GM12878 (cell line): ENCODE results near the gene SLAMF1. TPM values are rescaled to one million over a fixed set of nuclear protein-coding genes. Genes with fewer than 3 reads are reported as not detected.

Source experiments
- ATAC-seq: fragments of 200-7000 bp; cut with Tn5 transposase; 3 replicates; pipeline ENCODE4 v1.9.1; 2020; ENCODE audit warnings: mild to moderate bottlenecking, moderate library complexity
- Bru-seq: library from RNA; stranded (reverse); fragments of 400-500 nt; gene quantifications from one replicate; lab custom pipeline; 2021; lab: Mats Ljungman, UMichigan
- BruChase-seq, 2 experiments: library from RNA; stranded (reverse); fragments of 400-500 nt; gene quantifications; one replicate each; lab custom pipeline; 2021; lab: Mats Ljungman, UMichigan
- BruUV-seq: library from RNA; stranded (reverse); fragments of 400-500 nt; replicated peaks from 2 replicates; lab custom pipeline; 2021; lab: Mats Ljungman, UMichigan
- CTCF ChIA-PET: fragments of 300-600 bp; sonication (Branson Sonifier 250); formaldehyde crosslinking; extraction: SDS; loops from one replicate; lab custom pipeline; 2021; ENCODE audit warnings: inconsistent platforms; lab: Yijun Ruan, JAX
- POLR2A ChIA-PET: fragments of 350-600 bp; formaldehyde crosslinking; extraction: SDS; loops from one replicate; lab custom pipeline; 2021; ENCODE audit warnings: inconsistent platforms; lab: Charles Lee
- RAD21 ChIA-PET: fragments of 300-600 bp; sonication (Branson Sonifier 250); formaldehyde crosslinking; loops from one replicate; lab custom pipeline; 2023; ENCODE audit warnings: antibody characterized with exemption; ENCODE audit not compliant: unreplicated experiment; lab: Charles Lee
- SMC1A ChIA-PET: fragments of 300-600 bp; sonication (Branson Sonifier 250); formaldehyde crosslinking; loops from one replicate; lab custom pipeline; 2023; ENCODE audit not compliant: unreplicated experiment, uncharacterized antibody; lab: Charles Lee
- DNase-seq: peaks from one replicate; pipeline ENCODE4 v3.0.0-alpha.2; 2011; ENCODE audit warnings: low read depth, low spot score
- FAIRE-seq: peaks from 3 replicates; lab custom pipeline; 2011; peaks lifted over from hg19 to GRCh38; lab: Jason Lieb, UNC
- H2AFZ ChIP-seq: 2 replicates; pipeline ENCODE4 v1.6.0; 2011; ENCODE audit warnings: low read depth, low read length, control low read depth; ENCODE audit not compliant: control insufficient read depth
- H3K27ac ChIP-seq: 2 replicates; pipeline ENCODE4 v1.5.1; 2011; ENCODE audit warnings: control low read depth; ENCODE audit not compliant: control insufficient read depth, insufficient read depth
- H3K27me3 ChIP-seq, 2 experiments: replicated peaks in 1 of 2; 2 replicates each; pipeline versions ENCODE4 v1.6.0 to v1.6.1; 2011; ENCODE audit warnings: low read length in 1 of 2; ENCODE audit not compliant: control insufficient read depth in 2 of 2, insufficient read depth in 2 of 2
- H3K36me3 ChIP-seq, 2 experiments: 2 replicates each; pipeline ENCODE4 v1.5.1; 2011; ENCODE audit warnings: low read length in 1 of 2; ENCODE audit not compliant: control insufficient read depth in 2 of 2, insufficient read depth in 2 of 2
- H3K4me1 ChIP-seq: 2 replicates; pipeline ENCODE4 v1.6.1; 2011; ENCODE audit warnings: mild to moderate bottlenecking, low read length, moderate library complexity, mixed read lengths; ENCODE audit not compliant: control insufficient read depth, insufficient read depth
- H3K4me2 ChIP-seq: 2 replicates; pipeline ENCODE4 v1.6.0; 2011; ENCODE audit warnings: control low read depth; ENCODE audit not compliant: control insufficient read depth, insufficient read depth
- H3K4me3 ChIP-seq: fragments of 200-600 bp; sonication (generic); 2 replicates; pipeline ENCODE4 v1.5.1; 2016
- H3K79me2 ChIP-seq: 2 replicates; pipeline ENCODE4 v1.6.0; 2011; ENCODE audit warnings: low read length; ENCODE audit not compliant: control insufficient read depth, insufficient read depth
- H3K9ac ChIP-seq: 2 replicates; pipeline ENCODE4 v1.8.0; 2011; ENCODE audit warnings: low read length, control low read depth, mixed read lengths; ENCODE audit not compliant: control insufficient read depth, insufficient read depth
- H3K9me3 ChIP-seq: replicated peaks from 3 replicates; pipeline ENCODE4 v1.5.1; 2011; ENCODE audit warnings: mild to moderate bottlenecking, low read length; ENCODE audit not compliant: control insufficient read depth, insufficient read depth
- H4K20me1 ChIP-seq: 2 replicates; pipeline ENCODE4 v1.6.0; 2011; ENCODE audit not compliant: control insufficient read depth, insufficient read depth
- FOS ChIP-seq: IDR thresholded peaks from 3 replicates; pipeline ENCODE4 v1.6.1; 2011; ENCODE audit warnings: borderline replicate concordance; ENCODE audit not compliant: insufficient read length; ENCODE audit errors: extremely low read depth
- FOXK2 ChIP-seq: fragments of 450-650 bp; IDR thresholded peaks from 2 replicates; pipeline ENCODE4 v1.6.1; 2017; ENCODE audit warnings: mild to moderate bottlenecking, moderate library complexity
- FOXM1 ChIP-seq: IDR thresholded peaks from 2 replicates; pipeline ENCODE4 v1.6.1; 2012; ENCODE audit warnings: low read depth, mild to moderate bottlenecking, inconsistent platforms, low read length, moderate library complexity
- GABPA ChIP-seq: IDR thresholded peaks from 2 replicates; pipeline ENCODE4 v1.6.1; 2014; ENCODE audit warnings: antibody characterized with exemption, low read depth, mild to moderate bottlenecking, inconsistent platforms
- HDAC6 ChIP-seq: fragments of 200-600 bp; sonication (generic); IDR thresholded peaks from one replicate; pipeline ENCODE4 v1.8.0; 2017; ENCODE audit warnings: antibody characterized with exemption; ENCODE audit not compliant: unreplicated experiment
- MYC ChIP-seq: IDR thresholded peaks from 2 replicates; pipeline ENCODE4 v1.6.1; 2011; ENCODE audit warnings: mild to moderate bottlenecking, low read length, moderate library complexity, inconsistent platforms; ENCODE audit not compliant: insufficient read depth, insufficient replicate concordance, insufficient read length, severe bottlenecking
- NFXL1 ChIP-seq: fragments of 450-650 bp; IDR thresholded peaks from 2 replicates; pipeline ENCODE4 v1.6.1; 2017; ENCODE audit warnings: antibody characterized with exemption, mild to moderate bottlenecking, borderline replicate concordance
- STAT1 ChIP-seq: fragments of 450-650 bp; conservative IDR thresholded peaks from 2 replicates; pipeline ENCODE4 v1.6.1; 2014; ENCODE audit warnings: antibody characterized with exemption, mild to moderate bottlenecking
- SUZ12 ChIP-seq: fragments of 200-600 bp; sonication (generic); IDR thresholded peaks from one replicate; pipeline ENCODE4 v1.6.1; 2018; ENCODE audit warnings: antibody characterized with exemption, mild to moderate bottlenecking; ENCODE audit not compliant: unreplicated experiment
- TCF7 ChIP-seq: IDR thresholded peaks from 2 replicates; pipeline ENCODE4 v1.6.1; 2014; ENCODE audit warnings: antibody characterized with exemption, borderline replicate concordance
- WRNIP1 ChIP-seq: IDR thresholded peaks from 2 replicates; pipeline ENCODE4 v1.6.1; 2011; ENCODE audit warnings: low read depth, low read length, improper control_type of control experiment, borderline replicate concordance
- ZNF207 ChIP-seq: fragments of 450-650 bp; IDR thresholded peaks from 2 replicates; pipeline ENCODE4 v1.6.1; 2014; ENCODE audit warnings: antibody characterized with exemption, mild to moderate bottlenecking, borderline replicate concordance
- ZNF384 ChIP-seq: IDR thresholded peaks from 2 replicates; pipeline ENCODE4 v1.6.1; 2012; ENCODE audit warnings: low read depth, mild to moderate bottlenecking, low read length, improper control_type of control experiment, borderline replicate concordance
- ZNF592 ChIP-seq: fragments of 450-650 bp; IDR thresholded peaks from 2 replicates; pipeline ENCODE4 v1.6.1; 2017; ENCODE audit warnings: mild to moderate bottlenecking, moderate library complexity
- ZSCAN29 ChIP-seq: fragments of 450-650 bp; IDR thresholded peaks from 2 replicates; pipeline ENCODE4 v1.6.1; 2017; ENCODE audit warnings: mild to moderate bottlenecking, moderate library complexity
- WGBS: methylation state at CpG from one replicate; pipeline ENCODE4 v1.1.6; 2016; ENCODE audit warnings: low lambda C conversion rate; ENCODE audit not compliant: insufficient replicate concordance, insufficient coverage; ENCODE audit errors: missing lambda C conversion rate; 5-methylcytosine and 5-hydroxymethylcytosine counted together
- in situ Hi-C: fragments of 300-500 bp; cut with MboI; formaldehyde crosslinking; loops from 9 replicates; pipeline ENCODE4 v1.14.3; 2018; ENCODE audit warnings: mixed read lengths
- intact Hi-C: fragments of 100-400 bp; cut with micrococcal nuclease; formaldehyde crosslinking; loops from one replicate; pipeline ENCODE4 v1.14.2; 2022; ENCODE audit not compliant: unreplicated experiment
- long read RNA-seq, 2 experiments: library from polyadenylated mRNA; unstranded; transcript quantifications; one replicate each; pipeline ENCODE4 v2.0.0, GENCODE V29; 2019 to 2020
- polyA minus RNA-seq, 3 experiments: library from RNA; depleted of rRNA, polyadenylated mRNA; stranded (reverse); fragments of >200 nt; gene quantifications; 2 replicates each; pipeline ENCODE4 v1.2.3, GENCODE V29; 2011
- polyA plus RNA-seq, 11 experiments: library from polyadenylated mRNA; depleted of rRNA in 4 of 11; unstranded in 6 of 11; stranded (reverse) in 5 of 11; fragments of >200 nt; fragmentation: Nextera tagmentation in 4 of 11; fragmentation: Illumina TruSeq in 1 of 11; extraction: Ambion mirVana in 4 of 11; extraction: Trizol in 1 of 11; gene quantifications; 1 replicate in 1 of 11; 2 replicates in 10 of 11; pipeline versions ENCODE4 v1.2.1 to v1.2.3, GENCODE V29; 2011 to 2016; ENCODE audit warnings: inconsistent platforms in 2 of 11, missing spikeins in 2 of 11, low read depth in 1 of 11
- total RNA-seq, 4 experiments: library from RNA; depleted of rRNA in 3 of 4; stranded (reverse); fragments of >200 nt in 3 of 4; fragmentation: Illumina TruSeq in 1 of 4; extraction: Trizol in 1 of 4; gene quantifications; 2 replicates each; pipeline versions ENCODE4 v1.2.1 to v1.2.3, GENCODE V29; 2013 to 2021

The SLAMF1 gene
- total RNA-seq (2013; cell fraction: nucleolus; rRNA removed), result 1,111 and 1,167 TPM in 2 replicates
- total RNA-seq (2014; rRNA removed), result 121 and 136 TPM in 2 replicates
- total RNA-seq (2014; rRNA removed; fragmentation: Illumina TruSeq; extraction: Trizol), result 134 and 145 TPM in 2 replicates
- 125 and 140 TPM in 2 replicates for total RNA-seq (2021)
- 41.2 TPM for polyA plus RNA-seq (2011; ENCODE audit: low read depth)
- 260 and 289 TPM in 2 replicates for polyA plus RNA-seq (2011; rRNA removed)
- 194 and 205 TPM in 2 replicates for polyA plus RNA-seq (2011; cell fraction: cytosol; rRNA removed)
- polyA plus RNA-seq (2011; cell fraction: nucleus; rRNA removed), result 385 and 567 TPM in 2 replicates
- polyA plus RNA-seq (2012), result 73.7 and 121 TPM in 2 replicates
- 134 and 155 TPM in 2 replicates for polyA plus RNA-seq (2014; fragmentation: Illumina TruSeq; extraction: Trizol)
- 100 to 1,000 TPM; 128 to 145 TPM for polyA plus RNA-seq (2014; fragmentation: Nextera tagmentation; extraction: Ambion mirVana)
- 154 and 204 TPM in 2 replicates for polyA plus RNA-seq (2014; rRNA removed)
- 10 to 100 TPM; 87.3 to 89.7 TPM for polyA plus RNA-seq (2016; fragmentation: Nextera tagmentation; extraction: Ambion mirVana)
- 378 and 409 TPM in 2 replicates for polyA minus RNA-seq (2011; rRNA and poly(A)+ RNA removed)
- polyA minus RNA-seq (2011; cell fraction: cytosol; rRNA and poly(A)+ RNA removed), result 105 and 108 TPM in 2 replicates
- 309 and 389 TPM in 2 replicates for polyA minus RNA-seq (2011; cell fraction: nucleus; rRNA and poly(A)+ RNA removed)
- Bru-seq, nascent RNA, result percentile 100 among the genes with signal in this experiment
- BruChase-seq, experiment 1, labeled RNA remaining after a 6-hour chase, result percentile 99 among the genes with signal in this experiment
- percentile 99 among the genes with signal in this experiment for BruChase-seq, experiment 2, labeled RNA remaining after a 2-hour chase
- long read RNA-seq, experiment 1, full-length matches to known transcripts, result 53 of 95 reads
- long read RNA-seq, experiment 1, partial matches to known transcripts, result 5 of 95 reads
- long read RNA-seq, experiment 1, other reads (novel, unspliced or antisense), result 37 of 95 reads
- long read RNA-seq, experiment 2, full-length matches to known transcripts, result 997 of 1,614 reads
- long read RNA-seq, experiment 2, partial matches to known transcripts, result 96 of 1,614 reads
- long read RNA-seq, experiment 2, other reads (novel, unspliced or antisense), result 521 of 1,614 reads

DNA sequence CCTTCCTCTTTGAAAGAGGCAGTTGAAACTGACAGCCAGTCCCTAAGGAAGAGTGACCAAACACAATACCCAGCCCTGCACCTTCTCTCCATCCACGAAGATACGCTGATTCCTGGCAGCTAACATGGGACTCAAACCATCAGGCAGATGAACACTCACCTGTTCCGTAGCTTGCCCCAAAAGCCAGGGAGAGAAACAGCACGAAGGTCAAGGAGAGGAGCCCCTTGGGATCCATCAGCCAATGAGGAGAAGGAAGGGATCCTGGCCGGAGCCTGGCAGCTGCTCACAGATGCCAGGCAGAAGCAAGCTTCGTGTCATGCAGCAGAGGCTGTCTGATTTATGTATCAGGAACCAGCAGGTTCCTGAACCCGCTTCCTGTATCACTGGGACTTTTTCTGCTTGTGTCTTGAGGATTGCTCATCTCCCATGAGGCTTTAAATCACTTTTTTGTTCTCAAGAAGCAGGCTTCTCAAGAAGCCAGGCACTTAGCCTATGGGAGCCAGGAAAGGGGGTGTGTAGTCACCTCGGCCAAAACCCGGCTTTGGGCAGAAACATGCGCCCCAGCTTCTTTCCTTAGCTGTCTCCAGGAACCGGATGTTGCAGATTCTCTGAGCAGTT lies at the start of gene SLAMF1:
Gene SLAMF1, minus strand, starts transcription at position 334 of the 618 bp plus-strand sequence. Its CDS starts 99 bp downstream, at position 235.
- peak within 1 kb of the TSS; percentile 95 for H3K27ac ChIP-seq
- POLR2A ChIA-PET, result interaction anchor here (0.6 to 7.6 kb wide), 25 partner anchors 9 to 758 kb away, joined by 3 to 68 read pairs (median 6); partner anchors contain the start of gene CD48
- peak within 1 kb of the TSS; percentile 47 for H2AFZ ChIP-seq
- in situ Hi-C loops, result no loop called here
- no peaks in the 10 kb centered on the region; the same call in 2 of the 3 replicates for H3K9me3 ChIP-seq
- peak; percentile 95 for DNase-seq
- no peaks in the 10 kb centered on the region for H3K27me3 ChIP-seq
- WGBS, result 0% methylated on average over 11 of the region's 11 CpGs
- FAIRE-seq, result no peak
- CTCF ChIA-PET, result interaction anchor here (0.7 to 3.7 kb wide), 16 partner anchors 14 to 424 kb away, joined by 3 to 50 read pairs (median 4); partner anchors contain the start of gene CD48
- peak; percentile 63 for ATAC-seq
- RAD21 ChIA-PET, result interaction anchor here (0.5 to 10.9 kb wide), 27 partner anchors 9 to 404 kb away, joined by 3 to 194 read pairs (median 5); partner anchors contain the start of genes CD48 and SLAMF7
- SMC1A ChIA-PET, result interaction anchor here (0.6 to 12.3 kb wide), 20 partner anchors 7 to 218 kb away, joined by 3 to 259 read pairs (median 3); partner anchors contain the start of gene CD48
- H3K9ac ChIP-seq, result peak within 1 kb of the TSS; percentile 99
- no peaks in the 10 kb centered on the region for H4K20me1 ChIP-seq
- peaks cover 100% of the 10 kb centered on the region for H3K79me2 ChIP-seq
- intact Hi-C loops, result loop anchor here (1.0 to 5.0 kb wide), 4 partner anchors 17 to 60 kb away; no protein-coding TSS in a partner anchor
- H3K4me2 ChIP-seq, result peak within 1 kb of the TSS; percentile 96
- peaks cover 19% of the 10 kb centered on the region for H3K4me1 ChIP-seq
- H3K36me3 ChIP-seq, result peaks cover 0 to 15% of the 10 kb centered on the region in 2 experiments; a peak in 2 of 4 replicates
- H3K4me3 ChIP-seq, result peak within 1 kb of the TSS; percentile 95
- BruUV-seq, result no TSS peak
- TF ChIP-seq MYC, result no peak
- no peak for TF ChIP-seq ZSCAN29
- no peak for TF ChIP-seq ZNF384
- TF ChIP-seq SUZ12, result no peak
- TF ChIP-seq ZNF592, result no peak
- TF ChIP-seq FOXK2, result no peak
- peak; percentile 44; the same call in 1 of the 2 replicates for TF ChIP-seq WRNIP1
- no peak for TF ChIP-seq FOS
- TF ChIP-seq FOXM1, result 0 out of 2 replicates have a peak, but pooled peaks have one; percentile 3
- peak; percentile 42; the same call in 1 of the 2 replicates for TF ChIP-seq GABPA
- TF ChIP-seq HDAC6, result peak; percentile 33
- no peak for TF ChIP-seq NFXL1
- TF ChIP-seq TCF7, result no peak
- TF ChIP-seq ZNF207, result no peak
- no peak for TF ChIP-seq STAT1
